ENCODE results near the gene PACSIN3. TPM values are rescaled to one million over a fixed set of nuclear protein-coding genes. Genes with fewer than 3 reads are reported as not detected.

Gene PACSIN3
- total and polyA plus RNA-seq, 2 of the 13 experiments (the other 11 are each of a cell fraction or from before 2014, with no cell fraction given) = 47.9 to 93.3 TPM

DNA sequence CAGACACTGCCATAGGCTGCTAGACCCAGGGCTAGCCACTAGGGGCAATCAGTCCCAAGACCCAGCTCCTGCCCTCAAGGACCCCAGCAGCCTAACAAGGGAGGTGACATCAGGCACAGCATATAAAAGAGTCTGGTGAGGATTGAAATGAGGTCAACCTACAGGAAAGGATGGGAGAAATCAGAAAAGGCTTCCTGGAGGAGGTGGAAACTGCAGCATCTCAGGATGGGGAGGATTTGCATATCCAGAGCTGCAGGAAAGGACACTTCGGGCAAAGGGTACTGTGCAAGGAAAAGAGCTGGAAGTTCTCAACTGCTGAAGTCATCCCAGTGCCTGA, 6.6 kb downstream of the PACSIN3 start (continued):
- TF ChIP-seq, protein P1, sequence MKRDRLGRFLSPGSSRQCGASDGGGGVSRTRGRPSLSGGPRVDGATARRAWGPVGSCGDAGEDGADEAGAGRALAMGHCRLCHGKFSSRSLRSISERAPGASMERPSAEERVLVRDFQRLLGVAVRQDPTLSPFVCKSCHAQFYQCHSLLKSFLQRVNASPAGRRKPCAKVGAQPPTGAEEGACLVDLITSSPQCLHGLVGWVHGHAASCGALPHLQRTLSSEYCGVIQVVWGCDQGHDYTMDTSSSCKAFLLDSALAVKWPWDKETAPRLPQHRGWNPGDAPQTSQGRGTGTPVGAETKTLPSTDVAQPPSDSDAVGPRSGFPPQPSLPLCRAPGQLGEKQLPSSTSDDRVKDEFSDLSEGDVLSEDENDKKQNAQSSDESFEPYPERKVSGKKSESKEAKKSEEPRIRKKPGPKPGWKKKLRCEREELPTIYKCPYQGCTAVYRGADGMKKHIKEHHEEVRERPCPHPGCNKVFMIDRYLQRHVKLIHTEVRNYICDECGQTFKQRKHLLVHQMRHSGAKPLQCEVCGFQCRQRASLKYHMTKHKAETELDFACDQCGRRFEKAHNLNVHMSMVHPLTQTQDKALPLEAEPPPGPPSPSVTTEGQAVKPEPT (CRISPR knock-in tag; IDR thresholded peaks at IDR 0.05; ENCODE audit: low read depth) = no peak
- TF ChIP-seq GTF2F1 (IDR thresholded peaks at IDR 0.05; ENCODE audit: low read length) (no peak), ZFP36L1 (CRISPR knock-in tag; IDR thresholded peaks at IDR 0.05) (no peak), HOXA9 (CRISPR knock-in tag; IDR thresholded peaks at IDR 0.05; ENCODE audit: borderline replicate concordance) (no peak), XRCC5 (optimal IDR thresholded peaks at IDR 0.05; ENCODE audit: low read length) (peak; percentile 71), ZNF605 (CRISPR knock-in tag; IDR thresholded peaks at IDR 0.05) (0 out of 2 replicates have a peak, but pooled peaks have one; percentile 10), SPEN (CRISPR knock-in tag; IDR thresholded peaks at IDR 0.05; ENCODE audit: low read depth) (no peak), TMF1 (CRISPR knock-in tag; IDR thresholded peaks at IDR 0.05; ENCODE audit: low read depth) (no peak), CHD4 (IDR thresholded peaks at IDR 0.05; ENCODE audit: borderline replicate concordance, low read length) (no peak), ELF4 (CRISPR knock-in tag; IDR thresholded peaks at IDR 0.05; ENCODE audit: borderline replicate concordance) (no peak), AKAP8 (CRISPR knock-in tag; IDR thresholded peaks at IDR 0.05) (no peak), ZNF674 (CRISPR knock-in tag; IDR thresholded peaks at IDR 0.05; ENCODE audit: low read depth) (no peak), SMAD1 (CRISPR knock-in tag; IDR thresholded peaks at IDR 0.05; ENCODE audit: borderline replicate concordance, low read depth) (no peak), ZNF562 (CRISPR knock-in tag; IDR thresholded peaks at IDR 0.05; ENCODE audit: borderline replicate concordance) (no peak)
- TF ChIP-seq, protein P2, sequence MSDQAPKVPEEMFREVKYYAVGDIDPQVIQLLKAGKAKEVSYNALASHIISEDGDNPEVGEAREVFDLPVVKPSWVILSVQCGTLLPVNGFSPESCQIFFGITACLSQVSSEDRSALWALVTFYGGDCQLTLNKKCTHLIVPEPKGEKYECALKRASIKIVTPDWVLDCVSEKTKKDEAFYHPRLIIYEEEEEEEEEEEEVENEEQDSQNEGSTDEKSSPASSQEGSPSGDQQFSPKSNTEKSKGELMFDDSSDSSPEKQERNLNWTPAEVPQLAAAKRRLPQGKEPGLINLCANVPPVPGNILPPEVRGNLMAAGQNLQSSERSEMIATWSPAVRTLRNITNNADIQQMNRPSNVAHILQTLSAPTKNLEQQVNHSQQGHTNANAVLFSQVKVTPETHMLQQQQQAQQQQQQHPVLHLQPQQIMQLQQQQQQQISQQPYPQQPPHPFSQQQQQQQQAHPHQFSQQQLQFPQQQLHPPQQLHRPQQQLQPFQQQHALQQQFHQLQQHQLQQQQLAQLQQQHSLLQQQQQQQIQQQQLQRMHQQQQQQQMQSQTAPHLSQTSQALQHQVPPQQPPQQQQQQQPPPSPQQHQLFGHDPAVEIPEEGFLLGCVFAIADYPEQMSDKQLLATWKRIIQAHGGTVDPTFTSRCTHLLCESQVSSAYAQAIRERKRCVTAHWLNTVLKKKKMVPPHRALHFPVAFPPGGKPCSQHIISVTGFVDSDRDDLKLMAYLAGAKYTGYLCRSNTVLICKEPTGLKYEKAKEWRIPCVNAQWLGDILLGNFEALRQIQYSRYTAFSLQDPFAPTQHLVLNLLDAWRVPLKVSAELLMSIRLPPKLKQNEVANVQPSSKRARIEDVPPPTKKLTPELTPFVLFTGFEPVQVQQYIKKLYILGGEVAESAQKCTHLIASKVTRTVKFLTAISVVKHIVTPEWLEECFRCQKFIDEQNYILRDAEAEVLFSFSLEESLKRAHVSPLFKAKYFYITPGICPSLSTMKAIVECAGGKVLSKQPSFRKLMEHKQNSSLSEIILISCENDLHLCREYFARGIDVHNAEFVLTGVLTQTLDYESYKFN (CRISPR knock-in tag; conservative IDR thresholded peaks at IDR 0.05) = no peak
- TF ChIP-seq, protein P3, sequence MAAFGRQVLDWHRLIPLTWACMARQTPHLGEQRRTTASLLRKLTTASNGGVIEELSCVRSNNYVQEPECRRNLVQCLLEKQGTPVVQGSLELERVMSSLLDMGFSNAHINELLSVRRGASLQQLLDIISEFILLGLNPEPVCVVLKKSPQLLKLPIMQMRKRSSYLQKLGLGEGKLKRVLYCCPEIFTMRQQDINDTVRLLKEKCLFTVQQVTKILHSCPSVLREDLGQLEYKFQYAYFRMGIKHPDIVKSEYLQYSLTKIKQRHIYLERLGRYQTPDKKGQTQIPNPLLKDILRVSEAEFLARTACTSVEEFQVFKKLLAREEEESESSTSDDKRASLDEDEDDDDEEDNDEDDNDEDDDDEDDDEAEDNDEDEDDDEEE (CRISPR knock-in tag; IDR thresholded peaks at IDR 0.05) = no peak
- TF ChIP-seq, protein P4, sequence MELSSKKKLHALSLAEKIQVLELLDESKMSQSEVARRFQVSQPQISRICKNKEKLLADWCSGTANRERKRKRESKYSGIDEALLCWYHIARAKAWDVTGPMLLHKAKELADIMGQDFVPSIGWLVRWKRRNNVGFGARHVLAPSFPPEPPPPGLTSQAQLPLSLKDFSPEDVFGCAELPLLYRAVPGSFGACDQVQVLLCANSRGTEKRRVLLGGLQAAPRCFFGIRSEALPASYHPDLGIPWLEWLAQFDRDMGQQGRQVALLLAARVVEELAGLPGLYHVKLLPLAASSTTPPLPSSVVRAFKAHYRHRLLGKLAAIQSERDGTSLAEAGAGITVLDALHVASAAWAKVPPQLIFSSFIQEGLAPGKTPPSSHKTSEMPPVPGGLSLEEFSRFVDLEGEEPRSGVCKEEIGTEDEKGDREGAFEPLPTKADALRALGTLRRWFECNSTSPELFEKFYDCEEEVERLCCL (CRISPR knock-in tag; IDR thresholded peaks at IDR 0.05; ENCODE audit: borderline replicate concordance) = no peak
- TF ChIP-seq, protein P5, sequence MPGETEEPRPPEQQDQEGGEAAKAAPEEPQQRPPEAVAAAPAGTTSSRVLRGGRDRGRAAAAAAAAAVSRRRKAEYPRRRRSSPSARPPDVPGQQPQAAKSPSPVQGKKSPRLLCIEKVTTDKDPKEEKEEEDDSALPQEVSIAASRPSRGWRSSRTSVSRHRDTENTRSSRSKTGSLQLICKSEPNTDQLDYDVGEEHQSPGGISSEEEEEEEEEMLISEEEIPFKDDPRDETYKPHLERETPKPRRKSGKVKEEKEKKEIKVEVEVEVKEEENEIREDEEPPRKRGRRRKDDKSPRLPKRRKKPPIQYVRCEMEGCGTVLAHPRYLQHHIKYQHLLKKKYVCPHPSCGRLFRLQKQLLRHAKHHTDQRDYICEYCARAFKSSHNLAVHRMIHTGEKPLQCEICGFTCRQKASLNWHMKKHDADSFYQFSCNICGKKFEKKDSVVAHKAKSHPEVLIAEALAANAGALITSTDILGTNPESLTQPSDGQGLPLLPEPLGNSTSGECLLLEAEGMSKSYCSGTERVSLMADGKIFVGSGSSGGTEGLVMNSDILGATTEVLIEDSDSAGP (CRISPR knock-in tag; IDR thresholded peaks at IDR 0.05; ENCODE audit: borderline replicate concordance) = no peak
- TF ChIP-seq, protein P6, sequence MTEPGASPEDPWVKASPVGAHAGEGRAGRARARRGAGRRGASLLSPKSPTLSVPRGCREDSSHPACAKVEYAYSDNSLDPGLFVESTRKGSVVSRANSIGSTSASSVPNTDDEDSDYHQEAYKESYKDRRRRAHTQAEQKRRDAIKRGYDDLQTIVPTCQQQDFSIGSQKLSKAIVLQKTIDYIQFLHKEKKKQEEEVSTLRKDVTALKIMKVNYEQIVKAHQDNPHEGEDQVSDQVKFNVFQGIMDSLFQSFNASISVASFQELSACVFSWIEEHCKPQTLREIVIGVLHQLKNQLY (CRISPR knock-in tag; IDR thresholded peaks at IDR 0.05) = no peak
